HG02938 (cell line): ENCODE measurements around the gene HIVEP3.
"Not testable (repeated sequence)": the region's sequence is repeated elsewhere in the genome, so short reads cannot be mapped to it uniquely, and the experiment has no call there.

Source experiments
- ATAC-seq: cut with Tn5 transposase; IDR thresholded peaks from one replicate; pipeline ENCODE4 v1.9.1; 2021; ENCODE audit warnings: mild to moderate bottlenecking, moderate library complexity; ENCODE audit not compliant: unreplicated experiment

Gene HIVEP3

DNA sequence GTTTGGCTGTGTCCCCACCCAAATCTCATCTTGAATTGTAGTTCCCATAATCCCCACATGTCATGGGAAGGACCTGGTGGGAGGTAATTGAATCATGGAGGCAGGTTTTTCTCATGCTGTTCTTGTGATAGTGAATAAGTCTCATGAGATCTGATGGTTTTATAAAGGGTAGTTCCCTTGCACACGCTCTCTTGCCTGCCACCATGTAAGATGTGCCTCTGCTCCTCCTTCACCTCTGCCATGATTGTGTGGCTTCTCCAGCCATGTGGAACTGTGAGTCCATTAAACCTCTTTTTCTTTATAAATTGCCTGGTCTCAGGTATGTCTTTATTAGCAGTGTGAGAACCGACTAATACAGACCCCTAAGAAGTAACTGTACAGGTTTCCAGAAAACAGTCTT lies 2.5 kb upstream of the HIVEP3 start:
- ATAC-seq, result not testable (repeated sequence)

DNA sequence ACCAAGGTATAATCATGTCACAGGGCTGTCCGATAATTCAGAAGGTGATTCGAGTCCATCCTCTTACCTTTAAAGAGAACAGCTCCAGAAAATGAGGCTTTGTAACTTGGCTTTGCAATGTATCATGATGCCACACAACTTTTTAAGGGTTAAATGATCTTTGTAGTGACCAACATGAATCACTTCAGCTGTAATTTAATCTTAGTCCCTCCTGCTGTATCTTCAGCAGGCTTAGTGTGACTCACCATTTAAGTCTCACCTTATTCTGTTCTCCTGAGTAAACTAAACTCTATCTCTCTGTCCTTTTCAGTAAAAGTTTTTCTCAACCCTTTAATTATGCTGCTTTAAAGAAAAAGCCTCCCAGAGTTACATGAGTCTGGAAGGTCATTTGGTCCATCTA lies 1.9 kb upstream of the HIVEP3 start:
- ATAC-seq, result no peak

- ATAC-seq, result peak; percentile 65
These were observed 1.2 kb upstream of the HIVEP3 start for GRCh38 chr1:41919764-41920397.

DNA sequence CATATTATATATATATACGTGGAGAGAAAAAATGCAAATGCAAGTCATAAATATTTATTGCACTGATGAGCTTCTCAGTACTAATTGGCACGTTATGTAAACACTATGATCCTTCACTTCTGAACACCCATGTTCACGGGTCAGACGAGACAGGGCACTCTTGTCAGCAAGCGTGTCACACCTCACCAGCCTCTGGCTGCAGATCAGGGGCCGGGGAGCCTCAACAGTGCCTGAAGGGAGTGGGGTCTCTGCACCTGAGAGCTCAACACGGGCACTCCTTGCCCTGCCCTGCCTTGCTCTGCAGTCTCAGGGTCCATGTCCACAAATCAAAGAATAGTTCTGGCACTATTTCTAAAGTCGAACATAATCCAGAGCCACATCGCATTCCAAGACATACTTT lies 409 bp upstream of the HIVEP3 start:
- no peak for ATAC-seq

DNA sequence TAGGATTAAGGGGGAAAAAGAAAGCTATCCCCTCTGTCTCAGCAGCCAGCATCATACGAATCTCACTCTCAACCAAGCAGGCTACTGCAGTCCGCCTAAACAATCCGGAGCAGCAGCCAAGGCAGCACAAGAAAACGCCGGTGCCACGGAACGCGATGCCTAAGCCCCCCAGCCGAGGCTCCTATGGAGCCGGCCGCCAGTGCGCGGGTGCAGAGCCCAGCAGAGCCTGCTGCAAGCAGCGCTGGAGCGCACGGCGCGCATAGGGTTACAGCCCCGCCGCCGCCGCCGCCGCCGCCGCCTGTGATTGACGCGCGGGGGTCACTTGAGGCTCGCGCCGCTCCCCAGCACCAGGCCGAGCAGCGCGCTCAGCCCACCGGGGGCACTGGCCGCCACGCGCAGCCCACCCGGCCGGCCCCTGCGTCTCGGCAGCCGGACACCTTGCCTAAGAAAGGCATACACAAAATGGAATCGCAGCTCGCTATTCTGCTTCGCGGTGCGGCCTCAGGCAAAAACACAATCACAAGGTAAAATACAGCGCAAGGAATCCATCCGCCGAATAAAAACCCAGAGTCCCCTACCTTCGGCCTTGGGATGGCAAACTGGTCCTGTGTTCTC lies 780 bp downstream of the HIVEP3 start:
- ATAC-seq, result no peak

- no peak for ATAC-seq
These were observed 1.6 kb downstream of the HIVEP3 start for GRCh38 chr1:41917076-41917475.

DNA sequence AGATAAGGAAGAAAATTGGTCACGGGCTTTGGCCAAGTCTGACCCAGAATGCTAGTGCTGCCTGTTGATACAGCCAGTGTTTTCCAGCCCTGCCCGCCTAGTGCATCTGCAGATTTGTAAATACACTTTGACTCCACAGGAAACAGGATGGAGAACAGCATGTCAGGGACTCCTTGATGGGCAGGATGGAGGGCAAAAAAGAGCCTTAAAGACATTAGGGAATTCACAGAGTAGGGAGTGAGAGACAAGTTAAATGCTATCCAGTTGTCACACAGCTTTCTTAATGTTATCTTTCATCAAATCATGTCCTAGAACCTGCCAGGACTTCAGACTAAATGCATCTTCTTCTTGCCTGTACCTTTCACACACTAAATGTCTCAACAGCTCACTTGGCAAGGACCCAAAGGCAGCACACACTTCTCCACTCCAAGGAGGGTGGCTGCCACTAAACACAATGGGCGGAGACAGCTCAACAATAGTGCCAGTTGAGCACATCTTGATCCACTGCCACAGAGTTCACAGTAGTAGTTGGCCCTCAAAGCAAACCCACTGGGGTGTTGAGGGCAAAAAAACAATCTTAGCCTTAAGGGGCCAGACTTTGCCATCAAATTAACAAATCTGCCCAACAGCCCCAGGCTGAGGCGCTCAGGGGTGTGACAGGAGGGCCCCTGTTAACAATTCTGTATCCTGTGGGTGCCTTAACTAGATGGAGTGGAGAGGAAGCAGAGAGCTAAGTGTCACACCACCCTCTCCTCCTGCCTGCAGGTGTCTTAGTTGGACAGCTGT lies 2.7 kb downstream of the HIVEP3 start:
- no peak for ATAC-seq

GRCh38 chr1:41914516-41914915 lies 4.2 kb downstream of the HIVEP3 start:
- no peak for ATAC-seq

DNA sequence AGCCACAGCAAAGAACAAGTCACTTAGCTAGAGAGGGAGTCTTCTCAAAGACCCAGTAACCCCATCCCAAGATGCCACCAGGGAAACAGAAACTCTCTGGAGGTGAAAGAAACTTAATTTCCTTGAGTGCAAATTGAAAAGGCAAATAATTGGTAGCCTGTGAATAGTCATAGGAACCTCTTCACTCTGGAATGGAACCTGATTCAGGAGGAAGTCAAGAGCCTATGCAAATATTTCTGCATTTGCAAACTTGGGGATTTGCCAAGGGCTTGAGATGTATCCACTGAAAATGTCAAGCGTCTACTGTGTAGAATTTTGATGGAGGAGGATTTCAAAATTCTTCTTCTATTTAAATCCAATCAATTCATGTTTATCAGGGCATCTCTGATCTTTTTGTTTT lies 5.7 kb downstream of the HIVEP3 start:
- ATAC-seq, result no peak

DNA sequence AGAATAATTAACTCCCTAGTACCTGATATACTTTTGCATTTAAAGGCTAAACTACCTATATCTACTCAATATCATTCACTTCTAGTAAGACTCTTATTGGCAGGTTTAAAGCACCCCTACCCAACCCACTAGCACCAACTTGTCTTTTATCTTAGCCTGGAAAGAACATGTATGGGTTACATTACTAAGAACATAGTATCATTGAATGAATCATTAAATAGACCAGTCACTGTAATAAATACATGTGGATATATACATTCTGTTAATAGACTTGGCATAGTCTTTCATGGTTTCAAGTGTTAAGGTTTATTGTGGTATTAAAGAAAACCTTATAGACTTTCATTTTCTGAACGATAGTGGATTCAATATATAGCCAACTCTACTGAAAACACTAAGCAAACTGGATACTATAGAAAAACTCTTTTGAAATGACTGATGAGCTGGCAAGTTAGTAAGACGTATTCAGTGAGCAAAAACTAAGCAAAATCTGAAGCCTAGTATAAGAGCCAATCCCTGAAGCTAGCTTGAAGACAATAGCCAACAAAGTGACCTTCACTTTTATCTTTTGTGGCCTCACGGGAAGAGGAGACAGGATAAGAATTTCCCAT lies 10.3 kb downstream of the HIVEP3 start:
- no peak for ATAC-seq

GRCh38 chr1:41907446-41907845 lies 11.3 kb downstream of the HIVEP3 start:
- ATAC-seq, result no peak

- ATAC-seq, result no peak
These were observed 11.8 kb downstream of the HIVEP3 start for GRCh38 chr1:41906943-41907342.

GRCh38 chr1:41905093-41905675 lies 13.5 kb downstream of the HIVEP3 start:
- no peak for ATAC-seq

DNA sequence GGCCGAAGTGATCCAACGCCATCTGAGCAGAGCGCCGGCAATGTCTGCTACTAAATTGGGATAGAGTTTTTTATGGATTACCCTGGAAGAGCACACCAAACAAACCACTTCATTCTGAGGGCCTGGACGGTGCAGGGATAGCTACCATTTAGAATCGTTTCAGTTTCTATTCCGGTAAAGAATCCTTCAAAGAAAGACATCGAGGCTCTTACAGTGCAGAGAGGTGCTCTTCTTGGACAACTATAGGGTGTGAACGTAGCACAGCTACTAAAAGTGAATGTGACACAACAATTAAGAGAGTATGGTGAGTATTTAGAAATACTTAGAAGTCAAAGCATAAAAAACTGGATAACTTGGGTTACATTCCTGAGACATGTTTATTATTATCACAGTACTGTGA lies 16.1 kb downstream of the HIVEP3 start:
- ATAC-seq, result no peak

- no peak for ATAC-seq
These were observed 16.6 kb downstream of the HIVEP3 start for GRCh38 chr1:41902159-41902577.

GRCh38 chr1:41901551-41901950 lies 17.2 kb downstream of the HIVEP3 start:
- no peak for ATAC-seq

DNA sequence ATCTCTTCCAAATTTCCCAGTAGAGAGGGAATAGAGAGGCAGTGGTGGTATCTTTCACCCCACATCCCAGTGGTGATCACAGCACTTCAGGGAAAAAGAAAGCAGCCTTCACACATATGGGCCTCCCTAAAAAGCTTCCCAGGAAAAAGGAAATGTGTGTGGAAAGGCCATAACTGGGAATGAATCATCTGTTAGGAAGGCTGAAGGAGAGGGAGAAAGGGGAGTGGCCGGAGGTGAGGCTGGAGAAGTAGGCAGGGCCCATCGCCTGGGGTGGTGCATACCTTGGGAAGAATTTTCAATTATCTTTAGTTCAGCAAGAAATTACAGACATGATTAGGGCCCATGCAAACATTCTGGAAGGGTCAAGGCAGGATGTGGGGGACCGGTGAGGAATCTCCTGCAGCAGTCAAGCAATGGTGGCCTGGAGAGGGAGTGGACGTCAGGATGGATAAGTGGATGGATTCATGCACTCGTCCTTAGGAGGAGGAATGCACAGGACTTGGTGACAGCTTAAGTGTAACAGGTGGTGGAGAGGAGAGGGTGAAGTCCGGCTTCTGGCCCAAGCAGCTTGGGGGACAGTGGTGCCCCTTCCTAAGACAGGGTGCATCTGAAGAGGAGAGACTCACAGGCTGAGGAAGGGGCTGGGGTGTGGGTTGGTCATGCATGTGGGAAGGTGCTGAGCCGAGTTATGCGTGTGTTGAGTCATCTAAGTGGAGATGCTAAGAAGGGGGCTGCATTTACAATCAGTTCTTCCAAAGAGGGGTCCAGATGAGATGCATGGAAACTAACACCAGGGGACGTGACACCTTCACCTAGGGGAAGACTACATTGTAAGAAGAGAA lies 17.9 kb downstream of the HIVEP3 start:
- ATAC-seq, result no peak

- no peak for ATAC-seq
These were observed 20.5 kb downstream of the HIVEP3 start for GRCh38 chr1:41898191-41898713.

- no peak for ATAC-seq
These were observed 23.2 kb downstream of the HIVEP3 start for GRCh38 chr1:41895552-41895951.

- ATAC-seq, result no peak
These were observed 23.8 kb downstream of the HIVEP3 start for GRCh38 chr1:41894808-41895483.
